GM21786 (cell line): ENCODE data around the gene OXCT1.
"Not testable (repeated sequence)": the region's sequence is repeated elsewhere in the genome, so short reads cannot be mapped to it uniquely, and the experiment has no call there.

Experiments
- ATAC-seq: cut with Tn5 transposase; IDR thresholded peaks from one replicate; pipeline ENCODE4 v1.9.1; 2021; ENCODE audit not compliant: unreplicated experiment

The OXCT1 gene

DNA sequence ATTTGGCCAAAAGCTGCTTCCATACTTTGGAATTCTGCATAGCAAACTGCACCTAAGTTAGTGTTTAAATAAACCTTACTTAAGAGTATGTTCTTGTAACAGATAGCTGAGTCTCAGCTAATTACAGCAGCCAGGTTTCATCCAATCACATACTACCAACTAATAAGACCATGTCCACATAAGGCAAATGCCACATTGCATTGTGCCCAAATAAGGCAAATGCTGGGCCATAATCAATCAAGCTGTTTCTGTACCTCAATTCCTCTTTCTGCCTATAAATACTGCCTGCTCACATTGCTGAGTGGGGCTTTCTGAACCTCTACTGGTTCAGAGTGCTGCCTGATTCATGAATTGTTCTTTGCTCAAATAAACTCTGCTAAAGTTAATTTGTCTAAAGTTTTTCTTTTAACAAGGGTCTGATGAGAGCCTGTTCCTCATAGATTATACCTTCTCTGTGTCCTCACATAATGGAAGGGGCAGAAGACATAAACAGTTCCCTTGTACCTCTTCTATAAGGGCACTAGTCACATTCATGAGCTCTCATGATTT lies 4.4 kb upstream of the OXCT1 start:
- ATAC-seq = no peak

GRCh38 chr5:41871852-41872251 lies 1.6 kb upstream of the OXCT1 start:
- no peak for ATAC-seq

DNA sequence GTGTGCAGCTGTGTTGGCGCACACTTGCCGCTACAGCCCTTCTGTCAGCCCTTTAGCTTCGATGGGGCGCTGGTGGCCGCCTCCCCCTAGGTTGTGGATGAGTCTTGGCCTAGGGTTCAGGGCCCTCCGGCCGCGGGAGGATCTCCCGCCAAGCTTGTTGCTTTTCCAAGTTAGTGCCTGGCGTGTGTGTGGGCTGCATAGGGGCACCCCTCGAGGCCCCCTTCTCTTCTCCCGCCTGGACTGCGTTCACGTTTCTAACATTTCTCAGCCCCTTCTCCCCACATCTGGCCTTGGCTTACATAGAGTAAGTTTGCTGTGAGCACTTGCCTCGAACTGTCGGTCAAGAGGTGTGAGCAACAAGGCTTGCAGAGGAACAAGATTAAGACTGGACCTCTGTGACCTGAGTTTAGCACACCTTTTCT lies 413 bp upstream of the OXCT1 start:
- no peak for ATAC-seq

- peak; percentile 1 for ATAC-seq
Observed at GRCh38 chr5:41869151-41869723, 988 bp downstream of the OXCT1 start.

- ATAC-seq = peak; percentile 67
Observed at GRCh38 chr5:41863871-41864486, 6.2 kb downstream of the OXCT1 start.

GRCh38 chr5:41858890-41859289 lies 11.3 kb downstream of the OXCT1 start:
- no peak for ATAC-seq

DNA sequence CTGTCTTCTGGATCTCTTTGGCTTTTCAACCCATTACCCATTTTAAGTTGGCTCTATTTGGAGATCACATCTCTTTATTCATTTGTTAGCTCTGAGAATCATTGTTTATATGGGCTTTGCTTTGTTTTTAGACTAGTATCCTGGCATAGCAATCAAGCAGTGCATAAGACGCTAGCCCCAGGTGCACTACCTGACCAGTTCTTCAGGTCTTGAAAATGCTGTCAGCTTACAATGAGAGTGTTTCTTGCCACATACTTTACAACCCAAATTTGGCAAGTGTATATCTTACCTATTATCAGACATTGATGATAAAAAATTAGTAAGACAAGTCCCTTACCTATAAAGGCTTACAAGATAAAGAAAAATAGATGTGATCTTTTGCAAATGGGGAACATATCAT lies 12.2 kb downstream of the OXCT1 start:
- ATAC-seq = no peak

- ATAC-seq = peak; percentile 90
Observed at GRCh38 chr5:41856644-41857491, 13.4 kb downstream of the OXCT1 start.

- no peak for ATAC-seq
Observed at GRCh38 chr5:41852293-41852692, 17.9 kb downstream of the OXCT1 start.

- ATAC-seq = no peak
Observed at GRCh38 chr5:41851116-41851515, 19.1 kb downstream of the OXCT1 start.

DNA sequence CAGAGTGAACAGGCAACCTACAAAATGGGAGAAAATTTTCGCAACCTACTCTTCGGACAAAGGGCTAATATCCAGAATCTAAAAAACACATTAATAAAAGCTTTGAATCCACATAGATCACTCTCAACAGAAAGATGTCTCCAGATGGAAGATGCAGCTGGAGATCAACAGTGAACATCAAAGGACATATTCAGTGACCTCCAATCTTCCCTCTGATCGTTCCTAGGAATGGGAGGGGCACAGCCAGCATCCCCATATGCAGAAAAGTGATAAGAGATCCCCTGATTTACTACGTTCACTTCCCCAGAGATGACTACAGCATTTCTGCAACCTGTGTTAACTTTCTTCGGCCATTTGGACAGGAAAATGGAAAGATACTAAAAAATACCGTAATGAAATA lies 21.2 kb downstream of the OXCT1 start:
- no peak for ATAC-seq

DNA sequence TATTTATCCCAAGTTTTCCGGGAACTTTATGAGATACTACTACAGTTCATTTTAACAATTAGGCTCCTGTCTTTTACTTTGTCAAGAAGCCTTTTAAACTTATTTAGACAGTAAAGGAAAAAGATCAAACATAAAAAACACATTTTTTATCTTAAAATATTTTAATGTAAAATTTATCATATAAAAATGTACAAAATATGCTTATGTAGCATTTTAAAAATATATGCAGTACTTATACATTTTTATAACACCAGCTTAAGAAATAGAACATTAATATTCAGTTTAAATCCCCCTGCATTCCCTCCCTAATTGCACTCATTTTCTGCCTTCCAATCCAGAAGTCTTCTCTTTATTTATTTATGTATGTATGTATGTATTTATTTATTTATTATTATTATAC lies 24.5 kb downstream of the OXCT1 start:
- not testable (repeated sequence) for ATAC-seq

DNA sequence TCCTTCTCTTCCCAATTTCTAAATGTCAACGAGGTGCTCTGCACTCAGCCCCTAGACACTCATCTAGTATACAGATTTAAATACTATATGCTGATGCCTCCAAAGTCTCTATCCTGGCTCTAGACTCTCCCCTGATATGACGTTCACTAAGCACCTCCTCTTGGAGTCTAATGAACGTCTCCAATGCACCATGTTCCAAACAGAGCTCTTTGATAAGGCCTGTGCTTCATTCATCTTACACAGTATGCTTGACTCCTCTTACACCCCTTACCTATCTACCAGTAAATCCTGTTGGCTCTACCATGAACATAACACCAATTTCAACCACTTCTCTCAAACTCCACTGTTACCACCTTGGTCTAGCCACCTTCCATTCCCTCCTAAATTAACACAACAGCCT lies 25.7 kb downstream of the OXCT1 start:
- no peak for ATAC-seq

DNA sequence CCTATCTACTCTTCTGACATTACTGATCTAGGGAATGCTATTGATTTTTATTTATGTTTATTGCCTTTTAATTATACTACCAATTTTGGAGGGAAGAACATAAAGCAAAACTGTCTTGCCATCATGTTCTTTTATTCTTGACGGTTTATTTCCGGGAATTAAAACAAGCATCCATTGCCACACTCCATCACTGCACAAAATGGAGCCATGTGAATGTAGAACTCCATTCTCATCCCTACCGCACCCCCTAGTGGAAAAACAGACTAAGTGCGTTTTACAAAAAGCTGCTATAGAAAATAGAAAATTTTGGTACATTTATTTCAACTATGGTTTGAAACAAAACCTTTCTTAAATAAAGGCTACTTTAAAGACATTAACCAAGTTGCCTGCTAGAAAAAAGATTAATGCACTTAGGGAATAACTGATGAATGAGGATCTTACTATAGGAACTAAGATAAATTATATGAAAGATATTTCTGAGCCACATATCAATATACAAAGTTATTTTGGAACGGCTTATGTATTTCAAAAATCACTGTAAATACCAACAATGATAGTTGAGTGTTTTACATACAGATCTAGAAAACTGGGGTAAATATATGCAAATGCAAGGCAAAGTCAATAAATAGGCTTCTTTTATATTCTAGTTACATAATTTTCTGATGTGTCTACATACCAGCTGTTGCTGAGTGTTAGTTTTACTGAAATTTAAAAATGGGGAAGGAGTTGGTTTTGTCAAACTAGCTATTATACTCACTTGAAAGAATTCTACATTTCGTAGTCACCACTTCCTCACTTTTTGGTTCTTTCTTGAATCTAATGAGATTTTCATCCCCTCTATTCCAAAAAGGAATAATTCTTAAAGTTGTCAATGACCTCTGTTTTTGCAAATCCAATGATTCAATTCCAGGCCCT lies 26.5 kb downstream of the OXCT1 start:
- peak; percentile 56 for ATAC-seq

- peak; percentile 78 for ATAC-seq
Observed at GRCh38 chr5:41842777-41843176, 27.4 kb downstream of the OXCT1 start.

DNA sequence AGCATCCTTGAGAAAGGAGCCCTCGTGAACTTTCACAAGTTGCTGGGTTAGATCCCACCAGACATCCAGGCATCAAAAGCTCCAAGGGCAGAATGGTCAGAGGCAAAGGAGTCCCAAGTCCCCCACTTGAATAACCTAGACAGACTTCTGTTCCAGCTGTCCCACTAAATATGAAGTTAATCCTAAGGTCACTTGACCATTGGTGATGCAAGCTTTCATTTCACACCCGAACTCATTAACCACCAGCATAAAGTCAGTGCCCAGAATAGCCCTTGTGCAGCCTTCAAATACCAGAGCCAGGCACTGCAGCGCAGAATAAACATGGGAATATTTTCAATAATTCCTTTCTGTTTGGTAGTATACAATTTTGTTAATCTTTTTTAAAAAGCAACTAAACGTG lies 28.9 kb downstream of the OXCT1 start:
- no peak for ATAC-seq

DNA sequence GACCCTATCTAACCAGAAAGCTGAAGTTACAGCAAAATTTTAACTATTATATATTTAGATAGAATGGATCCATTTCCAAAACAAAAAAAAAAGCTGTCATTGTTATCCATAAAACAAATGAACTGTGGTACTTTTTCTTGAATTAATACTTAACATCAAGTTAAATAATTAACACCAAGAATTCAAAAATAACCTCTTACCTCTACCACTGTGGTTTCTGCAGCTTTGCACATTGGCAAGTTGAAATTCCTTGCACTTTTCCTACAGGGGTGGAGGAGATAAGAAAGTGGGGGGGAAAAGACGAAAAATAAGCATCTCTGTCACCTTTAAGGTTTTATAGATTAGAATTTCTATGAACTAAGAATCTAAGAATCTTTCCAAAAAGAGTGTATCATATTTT lies 30.0 kb downstream of the OXCT1 start:
- no peak for ATAC-seq

DNA sequence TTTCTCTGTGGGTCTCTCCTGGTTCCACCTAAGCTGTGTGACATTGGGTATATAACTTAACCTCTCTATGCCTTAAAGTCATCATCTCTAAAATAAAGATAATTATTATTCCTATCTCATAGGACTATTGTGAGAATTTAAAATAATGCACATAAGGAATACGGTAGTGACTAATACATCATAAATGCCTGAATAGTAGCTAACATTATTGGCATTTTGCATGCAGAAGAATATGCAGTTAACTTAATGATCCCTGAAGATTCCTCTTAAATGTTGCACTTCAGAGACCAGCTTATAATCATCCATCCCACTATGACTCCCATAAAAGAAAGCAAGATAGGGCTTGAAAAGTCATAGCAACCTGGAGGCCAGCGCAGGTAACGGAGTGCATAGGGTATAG lies 32.4 kb downstream of the OXCT1 start:
- no peak for ATAC-seq

DNA sequence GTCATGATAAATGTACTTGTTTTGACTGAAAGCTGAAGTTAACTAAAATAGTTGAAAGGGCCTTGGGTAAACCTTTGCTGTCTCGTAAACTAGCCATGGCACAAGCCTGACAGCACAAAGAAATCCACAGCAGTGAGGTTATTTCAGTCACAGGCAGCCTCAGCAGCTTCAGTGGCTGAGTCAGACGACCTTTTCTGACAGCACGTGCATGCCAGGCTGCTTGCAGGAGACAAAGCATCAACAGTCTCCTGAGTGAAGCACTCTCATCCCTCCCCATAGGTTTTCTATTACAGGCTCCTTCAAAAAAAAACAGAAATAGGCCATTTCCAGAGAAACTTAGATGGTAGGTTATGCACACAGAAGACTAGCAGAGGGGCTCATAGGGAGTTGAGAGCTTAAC lies 34.6 kb downstream of the OXCT1 start:
- no peak for ATAC-seq

GRCh38 chr5:41834506-41834905 lies 35.7 kb downstream of the OXCT1 start:
- ATAC-seq = no peak

DNA sequence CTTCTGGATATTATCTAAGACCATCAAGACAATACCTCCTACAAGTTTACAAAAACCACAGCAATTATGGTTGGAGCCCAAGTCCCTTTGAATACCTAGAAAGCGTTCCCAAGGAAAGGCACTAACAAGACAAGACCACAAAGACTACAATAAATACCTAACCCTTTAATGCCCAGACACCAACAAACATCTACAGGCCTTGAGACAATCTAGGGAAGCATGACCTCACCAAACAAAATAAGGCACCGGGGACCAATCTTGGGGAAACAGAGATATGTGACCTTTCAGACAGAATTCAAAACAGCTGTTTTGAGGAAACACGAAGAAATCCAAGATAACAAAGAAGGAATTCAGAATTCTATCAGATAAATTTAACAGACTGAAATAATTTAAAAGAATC lies 37.8 kb downstream of the OXCT1 start:
- no peak for ATAC-seq
